GM12878 (cell line): ENCODE data around the gene SYNGR1. TPM values are rescaled to one million over a fixed set of nuclear protein-coding genes. Genes with fewer than 3 reads are reported as not detected.

Experiments
- ATAC-seq: fragments of 200-7000 bp; cut with Tn5 transposase; 3 replicates; pipeline ENCODE4 v1.9.1; 2020; ENCODE audit warnings: mild to moderate bottlenecking, moderate library complexity
- BruUV-seq: library from RNA; stranded (reverse); fragments of 400-500 nt; replicated peaks from 2 replicates; lab custom pipeline; 2021; lab: Mats Ljungman, UMichigan
- CTCF ChIA-PET: fragments of 300-600 bp; sonication (Branson Sonifier 250); formaldehyde crosslinking; extraction: SDS; loops from one replicate; lab custom pipeline; 2021; ENCODE audit warnings: inconsistent platforms; lab: Yijun Ruan, JAX
- POLR2A ChIA-PET: fragments of 350-600 bp; formaldehyde crosslinking; extraction: SDS; loops from one replicate; lab custom pipeline; 2021; ENCODE audit warnings: inconsistent platforms; lab: Charles Lee
- RAD21 ChIA-PET: fragments of 300-600 bp; sonication (Branson Sonifier 250); formaldehyde crosslinking; loops from one replicate; lab custom pipeline; 2023; ENCODE audit warnings: antibody characterized with exemption; ENCODE audit not compliant: unreplicated experiment; lab: Charles Lee
- SMC1A ChIA-PET: fragments of 300-600 bp; sonication (Branson Sonifier 250); formaldehyde crosslinking; loops from one replicate; lab custom pipeline; 2023; ENCODE audit not compliant: unreplicated experiment, uncharacterized antibody; lab: Charles Lee
- DNase-seq: peaks from one replicate; pipeline ENCODE4 v3.0.0-alpha.2; 2011; ENCODE audit warnings: low read depth, low spot score
- FAIRE-seq: peaks from 3 replicates; lab custom pipeline; 2011; peaks lifted over from hg19 to GRCh38; lab: Jason Lieb, UNC
- H2AFZ ChIP-seq: 2 replicates; pipeline ENCODE4 v1.6.0; 2011; ENCODE audit warnings: low read depth, low read length, control low read depth; ENCODE audit not compliant: control insufficient read depth
- H3K27ac ChIP-seq: 2 replicates; pipeline ENCODE4 v1.5.1; 2011; ENCODE audit warnings: control low read depth; ENCODE audit not compliant: control insufficient read depth, insufficient read depth
- H3K27me3 ChIP-seq, 2 experiments: replicated peaks in 1 of 2; 2 replicates each; pipeline versions ENCODE4 v1.6.0 to v1.6.1; 2011; ENCODE audit warnings: low read length in 1 of 2; ENCODE audit not compliant: control insufficient read depth in 2 of 2, insufficient read depth in 2 of 2
- H3K36me3 ChIP-seq, 2 experiments: 2 replicates each; pipeline ENCODE4 v1.5.1; 2011; ENCODE audit warnings: low read length in 1 of 2; ENCODE audit not compliant: control insufficient read depth in 2 of 2, insufficient read depth in 2 of 2
- H3K4me1 ChIP-seq: 2 replicates; pipeline ENCODE4 v1.6.1; 2011; ENCODE audit warnings: mild to moderate bottlenecking, low read length, moderate library complexity, mixed read lengths; ENCODE audit not compliant: control insufficient read depth, insufficient read depth
- H3K4me2 ChIP-seq: 2 replicates; pipeline ENCODE4 v1.6.0; 2011; ENCODE audit warnings: control low read depth; ENCODE audit not compliant: control insufficient read depth, insufficient read depth
- H3K4me3 ChIP-seq: fragments of 200-600 bp; sonication (generic); 2 replicates; pipeline ENCODE4 v1.5.1; 2016
- H3K79me2 ChIP-seq: 2 replicates; pipeline ENCODE4 v1.6.0; 2011; ENCODE audit warnings: low read length; ENCODE audit not compliant: control insufficient read depth, insufficient read depth
- H3K9ac ChIP-seq: 2 replicates; pipeline ENCODE4 v1.8.0; 2011; ENCODE audit warnings: low read length, control low read depth, mixed read lengths; ENCODE audit not compliant: control insufficient read depth, insufficient read depth
- H3K9me3 ChIP-seq: replicated peaks from 3 replicates; pipeline ENCODE4 v1.5.1; 2011; ENCODE audit warnings: mild to moderate bottlenecking, low read length; ENCODE audit not compliant: control insufficient read depth, insufficient read depth
- H4K20me1 ChIP-seq: 2 replicates; pipeline ENCODE4 v1.6.0; 2011; ENCODE audit not compliant: control insufficient read depth, insufficient read depth
- BHLHE40 ChIP-seq, 2 experiments: fragments of 450-650 bp in 1 of 2; IDR thresholded peaks; 2 replicates each; pipeline ENCODE4 v1.6.1; 2011 to 2017; ENCODE audit warnings: low read depth in 2 of 2, borderline replicate concordance in 1 of 2, improper control_type of control experiment in 1 of 2, low read length in 1 of 2, mild to moderate bottlenecking in 1 of 2
- NBN ChIP-seq: fragments of 450-650 bp; IDR thresholded peaks from 2 replicates; pipeline ENCODE4 v1.6.1; 2016
- PAX5 ChIP-seq: IDR thresholded peaks from 2 replicates; pipeline ENCODE4 v1.6.1; 2011; ENCODE audit warnings: low read depth, low read length, borderline replicate concordance
- PKNOX1 ChIP-seq: fragments of 450-650 bp; IDR thresholded peaks from 2 replicates; pipeline ENCODE4 v1.6.1; 2016; ENCODE audit warnings: mild to moderate bottlenecking
- POLR2AphosphoS5 ChIP-seq: IDR thresholded peaks from 2 replicates; pipeline ENCODE4 v1.6.1; 2011; ENCODE audit warnings: mild to moderate bottlenecking, low read length, inconsistent platforms
- TCF7 ChIP-seq: IDR thresholded peaks from 2 replicates; pipeline ENCODE4 v1.6.1; 2014; ENCODE audit warnings: antibody characterized with exemption, borderline replicate concordance
- ZNF622 ChIP-seq: fragments of 450-650 bp; IDR thresholded peaks from 2 replicates; pipeline ENCODE4 v1.6.1; 2017; ENCODE audit warnings: mild to moderate bottlenecking, inconsistent platforms
- ZZZ3 ChIP-seq: IDR thresholded peaks from 2 replicates; pipeline ENCODE4 v1.6.1; 2011; ENCODE audit warnings: low read depth; ENCODE audit not compliant: control insufficient read depth, insufficient read length
- WGBS: methylation state at CpG from one replicate; pipeline ENCODE4 v1.1.6; 2016; ENCODE audit warnings: low lambda C conversion rate; ENCODE audit not compliant: insufficient replicate concordance, insufficient coverage; ENCODE audit errors: missing lambda C conversion rate; 5-methylcytosine and 5-hydroxymethylcytosine counted together
- in situ Hi-C: fragments of 300-500 bp; cut with MboI; formaldehyde crosslinking; loops from 9 replicates; pipeline ENCODE4 v1.14.3; 2018; ENCODE audit warnings: mixed read lengths
- intact Hi-C: fragments of 100-400 bp; cut with micrococcal nuclease; formaldehyde crosslinking; loops from one replicate; pipeline ENCODE4 v1.14.2; 2022; ENCODE audit not compliant: unreplicated experiment
- polyA plus RNA-seq, 11 experiments: library from polyadenylated mRNA; depleted of rRNA in 4 of 11; unstranded in 6 of 11; stranded (reverse) in 5 of 11; fragments of >200 nt; fragmentation: Nextera tagmentation in 4 of 11; fragmentation: Illumina TruSeq in 1 of 11; extraction: Ambion mirVana in 4 of 11; extraction: Trizol in 1 of 11; gene quantifications; 1 replicate in 1 of 11; 2 replicates in 10 of 11; pipeline versions ENCODE4 v1.2.1 to v1.2.3, GENCODE V29; 2011 to 2016; ENCODE audit warnings: inconsistent platforms in 2 of 11, missing spikeins in 2 of 11, low read depth in 1 of 11
- total RNA-seq, 4 experiments: library from RNA; depleted of rRNA in 3 of 4; stranded (reverse); fragments of >200 nt in 3 of 4; fragmentation: Illumina TruSeq in 1 of 4; extraction: Trizol in 1 of 4; gene quantifications; 2 replicates each; pipeline versions ENCODE4 v1.2.1 to v1.2.3, GENCODE V29; 2013 to 2021
- TF ChIP-seq, protein P1 (sequence below), 3 experiments: IDR thresholded peaks in 2 of 3; conservative IDR thresholded peaks in 1 of 3; 2 replicates each; pipeline ENCODE4 v1.5.1; 2011; ENCODE audit warnings: low read depth in 3 of 3, low read length in 3 of 3, mild to moderate bottlenecking in 3 of 3, control low read depth in 2 of 3, moderate library complexity in 2 of 3, inconsistent platforms in 1 of 3, mixed read lengths in 1 of 3; ENCODE audit not compliant: control insufficient read depth in 2 of 3, insufficient read depth in 1 of 3; ENCODE audit errors: extremely low read depth in 1 of 3
- TF ChIP-seq, protein P2 (sequence below): fragments of 450-650 bp; formaldehyde crosslinking; IDR thresholded peaks from 2 replicates; pipeline ENCODE4 v1.4.0; 2020; ENCODE audit warnings: mild to moderate bottlenecking, moderate library complexity
- TF ChIP-seq, protein P3 (sequence below): IDR thresholded peaks from 2 replicates; pipeline ENCODE4 v1.6.1; 2012; ENCODE audit warnings: low read depth, low read length, improper control_type of control experiment
- TF ChIP-seq, protein P4 (sequence below): IDR thresholded peaks from 2 replicates; pipeline ENCODE4 v1.6.1; 2012; ENCODE audit warnings: low read length, inconsistent platforms

Gene SYNGR1
- total and polyA plus RNA-seq, 10 of the 15 experiments (the other 5 are each of a cell fraction or from before 2014, with no cell fraction given), result 0.87 to 9.2 (median 3.5) TPM

DNA sequence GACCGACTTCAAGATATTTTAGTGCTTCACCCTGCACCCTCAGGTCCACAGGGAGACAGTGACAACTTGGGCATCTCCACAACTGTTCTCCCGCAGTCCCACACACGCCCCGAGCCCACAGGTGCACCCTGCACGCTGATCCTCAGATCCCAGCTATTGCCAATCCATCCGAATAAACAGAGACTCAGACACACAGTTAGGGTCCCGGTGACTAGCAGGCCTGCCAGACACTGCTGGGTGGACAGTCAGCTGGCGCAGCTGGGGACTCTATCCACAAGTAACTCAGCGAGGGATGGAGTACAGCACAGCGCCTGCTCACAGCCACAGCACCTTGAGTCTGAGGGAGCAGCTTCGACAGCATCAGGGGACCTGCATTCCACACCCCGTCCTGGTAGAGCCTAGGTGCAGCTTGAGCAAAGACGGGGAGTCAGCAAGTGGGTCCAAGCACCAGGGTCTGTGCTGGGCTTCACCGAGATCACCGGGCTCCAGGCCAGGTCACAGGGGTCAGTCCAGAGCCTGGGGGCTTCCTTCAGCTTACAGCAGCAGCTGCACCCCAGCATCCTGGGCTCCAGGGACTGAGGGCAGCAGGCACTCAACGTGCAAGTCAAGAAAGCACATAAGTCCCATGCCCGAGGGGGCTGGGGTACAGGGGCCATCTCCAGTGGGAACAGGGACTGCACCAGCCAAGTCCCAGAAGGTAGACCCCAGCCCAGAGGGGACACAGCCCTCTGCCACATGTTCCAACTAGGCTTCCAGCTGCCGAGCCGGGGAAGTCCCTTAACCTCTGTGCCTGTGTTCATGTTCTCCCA lies 38.0 kb upstream of the SYNGR1 start:
- peak; percentile 5 for ATAC-seq
- no TSS peak for BruUV-seq
- H4K20me1 ChIP-seq, result peaks cover 21% of the 10 kb centered on the region
- peaks cover 29% of the 10 kb centered on the region for H3K79me2 ChIP-seq
- ChIA-PET SMC1A (interaction anchor here (0.6 to 3.0 kb wide), 15 partner anchors 7 to 217 kb away, joined by 3 to 25 read pairs (median 4); partner anchors contain the start of genes ATF4 and RPL3), POLR2A (interaction anchor here (0.7 to 1.1 kb wide), 4 partner anchors 7 to 141 kb away, joined by 3 to 5 read pairs (median 3); partner anchors contain the start of gene RPL3), RAD21 (interaction anchor here (0.6 to 2.6 kb wide), 12 partner anchors 12 to 543 kb away, joined by 3 to 45 read pairs (median 4); no protein-coding TSS in a partner anchor), CTCF (interaction anchor here (0.7 to 4.6 kb wide), 25 partner anchors 8 to 544 kb away, joined by 3 to 100 read pairs (median 4); partner anchors contain the start of genes RPL3 and TAB1)
- no peak for DNase-seq
- no peak overlapping the region for H3K9ac ChIP-seq
- H3K4me2 ChIP-seq, result no peak overlapping the region
- in situ Hi-C loops, result loop anchor here (5.0 kb wide), 2 partner anchors 139 to 304 kb away; no protein-coding TSS in a partner anchor
- no peak overlapping the region for H3K27ac ChIP-seq
- no peaks in the 10 kb centered on the region for H3K27me3 ChIP-seq
- WGBS, result 57% methylated on average over 19 of the region's 19 CpGs
- H3K4me1 ChIP-seq, result peaks cover 33% of the 10 kb centered on the region
- H2AFZ ChIP-seq, result no peak overlapping the region
- peaks cover 37 to 48% of the 10 kb centered on the region in 2 experiments for H3K36me3 ChIP-seq
- H3K4me3 ChIP-seq, result no peak overlapping the region
- intact Hi-C loops, result loop anchor here (1.0 to 10.0 kb wide), 4 partner anchors 97 to 547 kb away; no protein-coding TSS in a partner anchor
- H3K9me3 ChIP-seq, result no peaks in the 10 kb centered on the region
- no peak for FAIRE-seq
- TF ChIP-seq PAX5, result no peak; the same call in 1 of the 2 replicates
- no peak for TF ChIP-seq NBN
- TF ChIP-seq, protein P1, sequence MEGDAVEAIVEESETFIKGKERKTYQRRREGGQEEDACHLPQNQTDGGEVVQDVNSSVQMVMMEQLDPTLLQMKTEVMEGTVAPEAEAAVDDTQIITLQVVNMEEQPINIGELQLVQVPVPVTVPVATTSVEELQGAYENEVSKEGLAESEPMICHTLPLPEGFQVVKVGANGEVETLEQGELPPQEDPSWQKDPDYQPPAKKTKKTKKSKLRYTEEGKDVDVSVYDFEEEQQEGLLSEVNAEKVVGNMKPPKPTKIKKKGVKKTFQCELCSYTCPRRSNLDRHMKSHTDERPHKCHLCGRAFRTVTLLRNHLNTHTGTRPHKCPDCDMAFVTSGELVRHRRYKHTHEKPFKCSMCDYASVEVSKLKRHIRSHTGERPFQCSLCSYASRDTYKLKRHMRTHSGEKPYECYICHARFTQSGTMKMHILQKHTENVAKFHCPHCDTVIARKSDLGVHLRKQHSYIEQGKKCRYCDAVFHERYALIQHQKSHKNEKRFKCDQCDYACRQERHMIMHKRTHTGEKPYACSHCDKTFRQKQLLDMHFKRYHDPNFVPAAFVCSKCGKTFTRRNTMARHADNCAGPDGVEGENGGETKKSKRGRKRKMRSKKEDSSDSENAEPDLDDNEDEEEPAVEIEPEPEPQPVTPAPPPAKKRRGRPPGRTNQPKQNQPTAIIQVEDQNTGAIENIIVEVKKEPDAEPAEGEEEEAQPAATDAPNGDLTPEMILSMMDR (IDR thresholded peaks at IDR 0.05 in 2 of 3, conservative IDR thresholded peaks at IDR 0.05 in 1 of 3; ENCODE audit: control insufficient read depth in 2 of 3, extremely low read depth in 1 of 3, insufficient read depth in 1 of 3, low read depth in 3 of 3, low read length in 3 of 3), result no peak
- no peak; the same call in 1 of the 2 replicates for TF ChIP-seq TCF7
- TF ChIP-seq, protein P2, sequence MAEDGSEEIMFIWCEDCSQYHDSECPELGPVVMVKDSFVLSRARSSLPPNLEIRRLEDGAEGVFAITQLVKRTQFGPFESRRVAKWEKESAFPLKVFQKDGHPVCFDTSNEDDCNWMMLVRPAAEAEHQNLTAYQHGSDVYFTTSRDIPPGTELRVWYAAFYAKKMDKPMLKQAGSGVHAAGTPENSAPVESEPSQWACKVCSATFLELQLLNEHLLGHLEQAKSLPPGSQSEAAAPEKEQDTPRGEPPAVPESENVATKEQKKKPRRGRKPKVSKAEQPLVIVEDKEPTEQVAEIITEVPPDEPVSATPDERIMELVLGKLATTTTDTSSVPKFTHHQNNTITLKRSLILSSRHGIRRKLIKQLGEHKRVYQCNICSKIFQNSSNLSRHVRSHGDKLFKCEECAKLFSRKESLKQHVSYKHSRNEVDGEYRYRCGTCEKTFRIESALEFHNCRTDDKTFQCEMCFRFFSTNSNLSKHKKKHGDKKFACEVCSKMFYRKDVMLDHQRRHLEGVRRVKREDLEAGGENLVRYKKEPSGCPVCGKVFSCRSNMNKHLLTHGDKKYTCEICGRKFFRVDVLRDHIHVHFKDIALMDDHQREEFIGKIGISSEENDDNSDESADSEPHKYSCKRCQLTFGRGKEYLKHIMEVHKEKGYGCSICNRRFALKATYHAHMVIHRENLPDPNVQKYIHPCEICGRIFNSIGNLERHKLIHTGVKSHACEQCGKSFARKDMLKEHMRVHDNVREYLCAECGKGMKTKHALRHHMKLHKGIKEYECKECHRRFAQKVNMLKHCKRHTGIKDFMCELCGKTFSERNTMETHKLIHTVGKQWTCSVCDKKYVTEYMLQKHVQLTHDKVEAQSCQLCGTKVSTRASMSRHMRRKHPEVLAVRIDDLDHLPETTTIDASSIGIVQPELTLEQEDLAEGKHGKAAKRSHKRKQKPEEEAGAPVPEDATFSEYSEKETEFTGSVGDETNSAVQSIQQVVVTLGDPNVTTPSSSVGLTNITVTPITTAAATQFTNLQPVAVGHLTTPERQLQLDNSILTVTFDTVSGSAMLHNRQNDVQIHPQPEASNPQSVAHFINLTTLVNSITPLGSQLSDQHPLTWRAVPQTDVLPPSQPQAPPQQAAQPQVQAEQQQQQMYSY (CRISPR knock-in tag), result no peak; the same call in 1 of the 2 replicates
- no peak for TF ChIP-seq PKNOX1
- no peak for TF ChIP-seq BHLHE40 (IDR thresholded peaks at IDR 0.05; ENCODE audit: borderline replicate concordance in 1 of 2, low read depth in 2 of 2, low read length in 1 of 2)
- no peak for TF ChIP-seq ZZZ3
- peak; percentile 74 for TF ChIP-seq POLR2AphosphoS5
- TF ChIP-seq, protein P3, sequence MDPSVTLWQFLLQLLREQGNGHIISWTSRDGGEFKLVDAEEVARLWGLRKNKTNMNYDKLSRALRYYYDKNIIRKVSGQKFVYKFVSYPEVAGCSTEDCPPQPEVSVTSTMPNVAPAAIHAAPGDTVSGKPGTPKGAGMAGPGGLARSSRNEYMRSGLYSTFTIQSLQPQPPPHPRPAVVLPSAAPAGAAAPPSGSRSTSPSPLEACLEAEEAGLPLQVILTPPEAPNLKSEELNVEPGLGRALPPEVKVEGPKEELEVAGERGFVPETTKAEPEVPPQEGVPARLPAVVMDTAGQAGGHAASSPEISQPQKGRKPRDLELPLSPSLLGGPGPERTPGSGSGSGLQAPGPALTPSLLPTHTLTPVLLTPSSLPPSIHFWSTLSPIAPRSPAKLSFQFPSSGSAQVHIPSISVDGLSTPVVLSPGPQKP, result no peak
- TF ChIP-seq, protein P4, sequence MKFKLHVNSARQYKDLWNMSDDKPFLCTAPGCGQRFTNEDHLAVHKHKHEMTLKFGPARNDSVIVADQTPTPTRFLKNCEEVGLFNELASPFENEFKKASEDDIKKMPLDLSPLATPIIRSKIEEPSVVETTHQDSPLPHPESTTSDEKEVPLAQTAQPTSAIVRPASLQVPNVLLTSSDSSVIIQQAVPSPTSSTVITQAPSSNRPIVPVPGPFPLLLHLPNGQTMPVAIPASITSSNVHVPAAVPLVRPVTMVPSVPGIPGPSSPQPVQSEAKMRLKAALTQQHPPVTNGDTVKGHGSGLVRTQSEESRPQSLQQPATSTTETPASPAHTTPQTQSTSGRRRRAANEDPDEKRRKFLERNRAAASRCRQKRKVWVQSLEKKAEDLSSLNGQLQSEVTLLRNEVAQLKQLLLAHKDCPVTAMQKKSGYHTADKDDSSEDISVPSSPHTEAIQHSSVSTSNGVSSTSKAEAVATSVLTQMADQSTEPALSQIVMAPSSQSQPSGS, result no peak
- TF ChIP-seq ZNF622, result no peak
